ENCODE results near the gene SPC24.

DNA sequence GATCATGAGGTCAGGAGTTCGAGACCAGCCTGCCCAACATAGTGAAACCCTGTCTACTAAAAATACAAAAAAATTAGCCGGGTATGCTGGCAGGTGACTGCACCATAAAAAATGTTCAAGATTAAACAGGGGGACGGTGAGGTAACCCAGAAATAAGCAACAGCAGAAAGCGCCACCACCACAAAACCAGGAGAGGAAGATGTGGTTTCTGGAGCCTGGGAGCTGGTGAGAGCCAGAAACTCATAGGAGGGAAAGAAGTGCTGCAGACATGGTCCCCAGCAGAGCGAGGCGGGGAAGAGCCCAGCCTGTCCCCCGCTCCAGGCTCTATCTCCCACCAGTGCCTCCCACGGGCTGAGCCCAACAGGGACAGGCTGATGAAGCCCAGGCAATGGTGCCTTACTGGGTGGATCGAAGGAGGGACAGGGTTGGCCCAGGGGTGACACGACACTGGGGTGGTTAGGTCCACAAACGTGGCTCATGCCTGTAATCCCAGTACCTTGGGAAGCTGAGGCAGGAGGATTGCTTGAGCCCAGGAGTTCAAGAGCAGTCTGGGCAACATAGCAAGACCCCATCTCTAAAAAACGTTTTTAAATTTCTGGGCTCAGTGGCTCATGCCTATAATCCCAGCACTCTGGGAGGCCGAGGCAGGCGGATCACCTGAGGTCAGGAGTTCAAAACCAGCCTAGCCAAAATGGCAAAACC is 19.0 kb downstream of the SPC24 start:
- TF ChIP-seq, protein P1, sequence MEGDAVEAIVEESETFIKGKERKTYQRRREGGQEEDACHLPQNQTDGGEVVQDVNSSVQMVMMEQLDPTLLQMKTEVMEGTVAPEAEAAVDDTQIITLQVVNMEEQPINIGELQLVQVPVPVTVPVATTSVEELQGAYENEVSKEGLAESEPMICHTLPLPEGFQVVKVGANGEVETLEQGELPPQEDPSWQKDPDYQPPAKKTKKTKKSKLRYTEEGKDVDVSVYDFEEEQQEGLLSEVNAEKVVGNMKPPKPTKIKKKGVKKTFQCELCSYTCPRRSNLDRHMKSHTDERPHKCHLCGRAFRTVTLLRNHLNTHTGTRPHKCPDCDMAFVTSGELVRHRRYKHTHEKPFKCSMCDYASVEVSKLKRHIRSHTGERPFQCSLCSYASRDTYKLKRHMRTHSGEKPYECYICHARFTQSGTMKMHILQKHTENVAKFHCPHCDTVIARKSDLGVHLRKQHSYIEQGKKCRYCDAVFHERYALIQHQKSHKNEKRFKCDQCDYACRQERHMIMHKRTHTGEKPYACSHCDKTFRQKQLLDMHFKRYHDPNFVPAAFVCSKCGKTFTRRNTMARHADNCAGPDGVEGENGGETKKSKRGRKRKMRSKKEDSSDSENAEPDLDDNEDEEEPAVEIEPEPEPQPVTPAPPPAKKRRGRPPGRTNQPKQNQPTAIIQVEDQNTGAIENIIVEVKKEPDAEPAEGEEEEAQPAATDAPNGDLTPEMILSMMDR (IDR thresholded peaks at IDR 0.05; ENCODE audit: low read depth, low read length, poor library complexity, severe bottlenecking) = no peak
- TF ChIP-seq EZH2phosphoT487 (IDR thresholded peaks at IDR 0.05; ENCODE audit: borderline replicate concordance, low read length) = no peak
